ENCODE data around the gene HOXB1.

HOXB1 gene

DNA sequence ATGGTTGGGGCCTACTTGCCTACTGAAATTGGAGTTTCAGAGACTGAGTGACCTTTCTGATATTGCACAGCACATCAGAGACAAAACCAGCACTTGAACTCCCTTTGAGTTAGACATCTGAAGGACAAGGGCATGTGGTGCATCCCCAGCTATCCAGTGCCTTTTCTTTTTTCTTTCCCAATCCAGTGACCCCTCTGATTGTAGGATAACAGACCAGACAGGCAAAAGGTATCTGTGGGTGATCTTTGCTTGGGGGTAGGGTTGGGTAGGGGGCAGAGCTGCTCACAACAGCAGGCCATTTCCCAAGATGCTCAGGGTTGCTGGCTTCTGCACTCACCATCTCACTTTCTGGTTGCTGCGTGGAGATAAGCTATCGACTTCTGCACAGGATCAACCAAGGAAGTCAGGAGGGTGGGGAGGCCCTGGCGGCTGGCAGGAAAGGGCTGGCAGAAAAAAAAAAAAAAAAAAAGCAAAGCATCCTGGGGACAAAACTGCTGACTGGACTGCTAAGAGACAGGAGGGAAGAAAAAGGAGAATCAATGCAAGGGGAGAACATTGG lies 42.2 kb downstream of the HOXB1 start:
- DNase-seq (ENCODE audit: low read depth, low spot score), result no peak
- no peak overlapping the region for H3K4me3 ChIP-seq (ENCODE audit: low read depth, low read length)
- in situ Hi-C loops (cut with HindIII; ENCODE audit: low sequenced_read_pairs), result no loop called here
- TF ChIP-seq, protein P1, sequence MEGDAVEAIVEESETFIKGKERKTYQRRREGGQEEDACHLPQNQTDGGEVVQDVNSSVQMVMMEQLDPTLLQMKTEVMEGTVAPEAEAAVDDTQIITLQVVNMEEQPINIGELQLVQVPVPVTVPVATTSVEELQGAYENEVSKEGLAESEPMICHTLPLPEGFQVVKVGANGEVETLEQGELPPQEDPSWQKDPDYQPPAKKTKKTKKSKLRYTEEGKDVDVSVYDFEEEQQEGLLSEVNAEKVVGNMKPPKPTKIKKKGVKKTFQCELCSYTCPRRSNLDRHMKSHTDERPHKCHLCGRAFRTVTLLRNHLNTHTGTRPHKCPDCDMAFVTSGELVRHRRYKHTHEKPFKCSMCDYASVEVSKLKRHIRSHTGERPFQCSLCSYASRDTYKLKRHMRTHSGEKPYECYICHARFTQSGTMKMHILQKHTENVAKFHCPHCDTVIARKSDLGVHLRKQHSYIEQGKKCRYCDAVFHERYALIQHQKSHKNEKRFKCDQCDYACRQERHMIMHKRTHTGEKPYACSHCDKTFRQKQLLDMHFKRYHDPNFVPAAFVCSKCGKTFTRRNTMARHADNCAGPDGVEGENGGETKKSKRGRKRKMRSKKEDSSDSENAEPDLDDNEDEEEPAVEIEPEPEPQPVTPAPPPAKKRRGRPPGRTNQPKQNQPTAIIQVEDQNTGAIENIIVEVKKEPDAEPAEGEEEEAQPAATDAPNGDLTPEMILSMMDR (IDR thresholded peaks at IDR 0.05; ENCODE audit: low read depth, low read length), result no peak

DNA sequence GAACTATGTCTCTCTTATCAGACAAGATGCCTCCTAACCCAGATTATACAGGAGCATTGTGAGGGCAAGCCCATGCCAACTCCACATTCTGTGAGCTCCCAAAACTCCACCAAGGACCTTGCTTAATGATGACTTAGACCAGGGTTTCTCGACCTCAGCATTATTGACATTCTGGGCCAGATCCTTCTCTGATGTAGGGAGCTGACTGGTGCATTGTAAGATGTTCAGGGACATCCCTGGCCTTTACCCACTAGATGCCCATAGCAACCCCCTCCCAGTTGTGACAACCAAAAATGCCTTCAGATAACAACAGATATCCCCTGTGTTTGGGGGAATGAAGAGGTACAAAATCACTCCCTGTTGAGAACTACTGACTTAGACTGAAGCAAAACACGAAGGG lies 43.6 kb downstream of the HOXB1 start:
- no peak overlapping the region for H3K4me3 ChIP-seq (ENCODE audit: low read depth, low read length)
- DNase-seq (ENCODE audit: low read depth, low spot score), result no peak
- TF ChIP-seq, protein P1 (IDR thresholded peaks at IDR 0.05; ENCODE audit: low read depth, low read length), result no peak
- in situ Hi-C loops (cut with HindIII; ENCODE audit: low sequenced_read_pairs), result no loop called here

DNA sequence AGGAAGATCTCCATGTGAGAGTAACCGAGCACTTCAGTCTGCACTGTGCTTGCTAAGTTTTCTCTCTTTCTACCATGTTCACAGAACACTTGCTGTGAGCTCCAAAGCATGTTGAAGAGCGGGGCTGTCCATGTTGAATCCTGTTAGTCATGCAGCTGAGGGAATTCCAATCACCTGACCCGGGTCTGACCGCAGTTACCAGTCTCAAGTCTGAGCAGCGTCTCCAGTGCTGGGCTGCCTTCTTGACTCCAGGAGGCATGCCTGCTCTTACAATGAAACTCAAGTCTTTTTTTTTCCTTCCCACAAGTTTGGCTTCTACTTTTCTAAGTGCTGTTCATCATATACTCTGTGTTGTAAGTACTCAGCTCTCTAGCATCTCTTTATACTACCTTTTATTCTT lies 44.3 kb downstream of the HOXB1 start:
- TF ChIP-seq, protein P1 (IDR thresholded peaks at IDR 0.05; ENCODE audit: low read depth, low read length), result peak; percentile 51
- peak; percentile 99 for DNase-seq (ENCODE audit: low read depth, low spot score)
- no peak overlapping the region for H3K4me3 ChIP-seq (ENCODE audit: low read depth, low read length)
- in situ Hi-C loops (cut with HindIII; ENCODE audit: low sequenced_read_pairs), result no loop called here

DNA sequence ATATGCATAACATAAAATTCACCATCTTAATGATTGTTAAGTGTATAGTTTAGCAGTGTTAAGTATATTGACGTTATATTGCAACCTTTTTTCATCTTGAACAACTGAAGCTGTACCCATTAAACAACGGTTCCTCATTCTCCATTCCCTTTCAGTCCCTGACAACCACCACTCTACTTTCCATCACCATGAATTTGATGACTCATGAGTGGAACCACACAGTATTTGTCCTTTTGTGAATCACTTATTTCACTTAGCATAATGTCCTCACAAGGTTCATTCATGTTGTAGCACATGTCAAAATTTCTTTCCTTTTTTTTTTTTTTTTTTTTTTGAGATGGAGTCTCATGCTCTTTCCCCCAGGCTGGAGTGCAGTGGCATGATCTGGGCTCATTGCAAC lies 46.0 kb downstream of the HOXB1 start:
- in situ Hi-C loops (cut with HindIII; ENCODE audit: low sequenced_read_pairs), result no loop called here
- TF ChIP-seq, protein P1 (IDR thresholded peaks at IDR 0.05; ENCODE audit: low read depth, low read length), result no peak

DNA sequence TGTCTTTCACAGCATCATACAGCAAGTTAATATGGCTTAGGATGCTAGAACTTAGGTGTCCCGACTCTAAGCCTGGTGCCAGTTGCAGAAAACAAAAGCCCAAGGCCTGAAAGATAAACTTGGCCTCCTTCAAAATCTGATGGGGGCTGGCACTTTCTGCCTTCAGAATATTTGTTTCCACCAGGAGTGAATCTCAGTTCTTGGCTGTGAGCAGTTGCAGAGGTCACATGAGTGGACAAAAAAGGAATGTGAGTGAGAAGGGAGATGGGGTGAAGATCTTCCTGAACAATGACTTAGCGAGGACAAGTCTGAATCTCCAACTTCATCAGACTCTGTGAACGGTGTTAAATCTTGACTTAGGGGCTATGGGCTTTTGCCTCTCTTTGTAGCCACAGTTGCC lies 46.6 kb downstream of the HOXB1 start:
- H3K4me3 ChIP-seq (ENCODE audit: low read depth, low read length), result peak overlapping the region; percentile 5
- in situ Hi-C loops (cut with HindIII; ENCODE audit: low sequenced_read_pairs), result no loop called here
- TF ChIP-seq, protein P1 (IDR thresholded peaks at IDR 0.05; ENCODE audit: low read depth, low read length), result no peak
- DNase-seq (ENCODE audit: low read depth, low spot score), result no peak

More for the DNA sequence above, 46.0 kb downstream of the HOXB1 start:
- no peak overlapping the region for H3K4me3 ChIP-seq (ENCODE audit: low read depth, low read length)
- DNase-seq (ENCODE audit: low read depth, low spot score), result peak; percentile 84

DNA sequence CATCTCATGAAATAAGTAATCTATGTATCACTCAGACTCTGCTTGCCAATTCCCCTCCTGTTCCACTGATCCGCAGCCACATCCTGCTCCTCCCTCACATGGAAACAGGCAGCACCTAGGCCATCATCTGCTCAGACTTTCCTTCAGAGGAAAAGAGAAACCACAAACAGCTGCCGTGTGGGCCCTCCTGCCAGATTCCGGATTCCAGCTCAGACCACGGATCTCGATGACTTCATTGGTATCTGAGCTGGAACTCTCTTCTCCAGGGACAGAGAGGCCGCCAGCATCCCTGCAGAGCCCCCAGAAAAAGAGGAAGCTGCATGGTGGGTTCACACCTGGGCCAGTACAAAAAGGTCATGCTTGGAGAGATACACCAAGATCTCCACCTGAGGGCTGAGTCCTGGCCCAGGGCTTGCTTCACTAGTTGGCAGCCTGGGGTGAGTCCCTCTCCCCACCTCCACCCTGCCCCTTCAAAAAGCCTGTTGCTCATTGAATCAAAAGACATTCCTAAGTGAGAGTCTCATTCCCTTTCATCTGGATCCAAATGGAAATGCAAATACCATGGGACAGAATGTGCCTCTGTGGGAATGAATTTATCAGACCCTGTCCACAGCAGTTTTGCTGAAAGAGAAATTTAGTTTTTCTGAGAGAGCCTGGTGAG lies 47.2 kb downstream of the HOXB1 start:
- TF ChIP-seq, protein P1 (IDR thresholded peaks at IDR 0.05; ENCODE audit: low read depth, low read length), result no peak
- DNase-seq (ENCODE audit: low read depth, low spot score), result peak; percentile 99
- H3K4me3 ChIP-seq (ENCODE audit: low read depth, low read length), result no peak overlapping the region
- in situ Hi-C loops (cut with HindIII; ENCODE audit: low sequenced_read_pairs), result no loop called here

All from astrocyte of the spinal cord (primary cell).